H9 (cell line): ENCODE results near the gene EEF1AKMT2. TPM values are rescaled to one million over a fixed set of nuclear protein-coding genes. Genes with fewer than 3 reads are reported as not detected.

Experiments
- DNase-seq: peaks from one replicate; pipeline ENCODE4 v3.0.0-alpha.2; 2017
- H2AFZ ChIP-seq: one replicate; pipeline ENCODE4 v1.6.1; 2013; ENCODE audit warnings: mild to moderate bottlenecking, low read length, control low read depth, moderate library complexity
- H2AK5ac ChIP-seq: 2 replicates; pipeline ENCODE4 v1.6.1; 2013; ENCODE audit warnings: low read length, control low read depth, mixed read lengths; ENCODE audit not compliant: insufficient read length
- H2BK120ac ChIP-seq: one replicate; pipeline ENCODE4 v1.6.1; 2013; ENCODE audit warnings: low read depth, mild to moderate bottlenecking, low read length, control low read depth, inconsistent platforms; ENCODE audit not compliant: poor library complexity, severe bottlenecking
- H2BK12ac ChIP-seq: 2 replicates; pipeline ENCODE4 v1.6.1; 2013; ENCODE audit warnings: low read length, control low read depth, mixed read lengths, low read depth; ENCODE audit not compliant: insufficient read length
- H2BK15ac ChIP-seq: 2 replicates; pipeline ENCODE4 v1.6.1; 2013; ENCODE audit warnings: low read depth, low read length, control low read depth
- H2BK20ac ChIP-seq: one replicate; pipeline ENCODE4 v1.6.1; 2013; ENCODE audit warnings: low read depth, mild to moderate bottlenecking, low read length, control low read depth, inconsistent platforms; ENCODE audit not compliant: poor library complexity, severe bottlenecking
- H2BK5ac ChIP-seq: 2 replicates; pipeline ENCODE4 v1.6.1; 2013; ENCODE audit warnings: low read length, control low read depth, mixed read lengths; ENCODE audit not compliant: insufficient read length
- H3K14ac ChIP-seq: 2 replicates; pipeline ENCODE4 v1.6.1; 2013; ENCODE audit warnings: low read length, control low read depth; ENCODE audit not compliant: insufficient read depth
- H3K18ac ChIP-seq: 2 replicates; pipeline ENCODE4 v1.6.1; 2013; ENCODE audit warnings: low read depth, mild to moderate bottlenecking, mixed read lengths, low read length, control low read depth; ENCODE audit not compliant: insufficient read length
- H3K23ac ChIP-seq: 2 replicates; pipeline ENCODE4 v1.6.1; 2013; ENCODE audit warnings: low read length, control low read depth, mixed read lengths, low read depth; ENCODE audit not compliant: insufficient read length
- H3K23me2 ChIP-seq: 2 replicates; pipeline ENCODE4 v1.6.1; 2013; ENCODE audit warnings: low read depth, mild to moderate bottlenecking, mixed read lengths, low read length, control low read depth; ENCODE audit not compliant: insufficient read length, poor library complexity, severe bottlenecking
- H3K27ac ChIP-seq: 2 replicates; pipeline ENCODE4 v1.5.1; 2013; ENCODE audit warnings: low read length, control low read depth, mixed read lengths, low read depth; ENCODE audit not compliant: insufficient read length
- H3K27me3 ChIP-seq: 2 replicates; pipeline ENCODE4 v1.6.1; 2013; ENCODE audit warnings: low read length, control low read depth, inconsistent platforms; ENCODE audit not compliant: insufficient read depth
- H3K4ac ChIP-seq: 2 replicates; pipeline ENCODE4 v1.6.1; 2013; ENCODE audit warnings: low read depth, mild to moderate bottlenecking, control low read depth, inconsistent platforms, low read length, moderate library complexity
- H3K4me1 ChIP-seq: 2 replicates; pipeline ENCODE4 v1.6.1; 2013; ENCODE audit warnings: low read length, control low read depth, inconsistent platforms; ENCODE audit not compliant: insufficient read depth
- H3K4me2 ChIP-seq: 2 replicates; pipeline ENCODE4 v1.6.1; 2013; ENCODE audit warnings: low read length, control low read depth, mixed read lengths; ENCODE audit not compliant: insufficient read length, insufficient read depth
- H3K56ac ChIP-seq: 2 replicates; pipeline ENCODE4 v1.6.1; 2013; ENCODE audit warnings: low read depth, mild to moderate bottlenecking, mixed read lengths, low read length, control low read depth; ENCODE audit not compliant: insufficient read length
- H3K79me1 ChIP-seq: 2 replicates; pipeline ENCODE4 v1.6.1; 2013; ENCODE audit warnings: low read depth, mild to moderate bottlenecking, moderate library complexity, low read length, control low read depth, inconsistent platforms; ENCODE audit not compliant: insufficient read depth, poor library complexity, severe bottlenecking
- H3K79me2 ChIP-seq: 2 replicates; pipeline ENCODE4 v1.6.1; 2013; ENCODE audit warnings: low read length, control low read depth, inconsistent platforms; ENCODE audit not compliant: insufficient read depth
- H3K9ac ChIP-seq: 2 replicates; pipeline ENCODE4 v1.6.1; 2013; ENCODE audit warnings: low read length, control low read depth, mixed read lengths; ENCODE audit not compliant: insufficient read length; ENCODE audit errors: extremely low read depth
- H3K9me3 ChIP-seq: one replicate; pipeline ENCODE4 v1.6.1; 2013; ENCODE audit warnings: low read depth, low read length, inconsistent platforms; ENCODE audit not compliant: control insufficient read depth
- H3T11ph ChIP-seq: one replicate; pipeline ENCODE4 v1.6.1; 2013; ENCODE audit warnings: mild to moderate bottlenecking, low read length, control low read depth, inconsistent platforms
- H4K20me1 ChIP-seq: one replicate; pipeline ENCODE4 v1.6.1; 2013; ENCODE audit not compliant: control insufficient read depth, insufficient read length, insufficient read depth
- H4K5ac ChIP-seq: 2 replicates; pipeline ENCODE4 v1.6.1; 2013; ENCODE audit warnings: low read depth, mild to moderate bottlenecking, mixed read lengths, low read length, control low read depth; ENCODE audit not compliant: insufficient read length
- H4K8ac ChIP-seq: replicated peaks from 2 replicates; pipeline ENCODE4 v1.6.1; 2013; ENCODE audit warnings: low read length, control low read depth, mixed read lengths, low read depth; ENCODE audit not compliant: insufficient read length
- H4K91ac ChIP-seq: 2 replicates; pipeline ENCODE4 v1.6.1; 2013; ENCODE audit warnings: low read depth, mild to moderate bottlenecking, moderate library complexity, mixed read lengths, low read length, control low read depth; ENCODE audit not compliant: insufficient read length
- H3K27ac Mint-ChIP-seq, 3 experiments: 2 replicates in 2 of 3; 3 replicates in 1 of 3; pipeline ENCODE4 v1.8.0; 2020 to 2021; ENCODE audit warnings: mixed read lengths in 3 of 3, mild to moderate bottlenecking in 1 of 3, moderate library complexity in 1 of 3
- H3K27me3 Mint-ChIP-seq: 2 replicates; pipeline ENCODE4 v1.8.0; 2021; ENCODE audit warnings: low read depth, mild to moderate bottlenecking, moderate library complexity, mixed read lengths
- H3K36me3 Mint-ChIP-seq, 3 experiments: 2 replicates in 2 of 3; 3 replicates in 1 of 3; pipeline ENCODE4 v1.8.0; 2020 to 2021; ENCODE audit warnings: low read depth in 3 of 3, mixed read lengths in 3 of 3; ENCODE audit not compliant: insufficient read depth in 1 of 3
- H3K4me1 Mint-ChIP-seq, 2 experiments: 2 replicates each; pipeline ENCODE4 v1.8.0; 2020; ENCODE audit warnings: mixed read lengths in 2 of 2
- H3K4me3 Mint-ChIP-seq, 2 experiments: 2 replicates in 1 of 2; 3 replicates in 1 of 2; pipeline ENCODE4 v1.8.0; 2020 to 2021; ENCODE audit warnings: mild to moderate bottlenecking in 2 of 2, mixed read lengths in 2 of 2, moderate library complexity in 1 of 2
- H3K9me3 Mint-ChIP-seq, 2 experiments: 2 replicates in 1 of 2; 3 replicates in 1 of 2; pipeline ENCODE4 v1.8.0; 2020; ENCODE audit warnings: mild to moderate bottlenecking in 2 of 2, mixed read lengths in 2 of 2, moderate library complexity in 1 of 2
- WGBS: extraction: QIAGEN DNeasy Blood & Tissue Kit; methylation state at CpG from one replicate; pipeline ENCODE4 v1.1.7; 2013; ENCODE audit warnings: missing lambda C conversion rate, low lambda C conversion rate, mixed read lengths; ENCODE audit not compliant: insufficient read length; ENCODE audit errors: extremely low coverage; 5-methylcytosine and 5-hydroxymethylcytosine counted together
- total RNA-seq: library from RNA; stranded (reverse); gene quantifications from 2 replicates; pipeline ENCODE4 v1.2.1, GENCODE V29; 2021
- TF ChIP-seq, protein P1 (sequence below): fragments of 200-600 bp; sonication (generic); conservative IDR thresholded peaks from 3 replicates; pipeline ENCODE4 v1.8.0; 2021; ENCODE audit warnings: antibody characterized with exemption, mild to moderate bottlenecking

Gene EEF1AKMT2
- total RNA-seq, 1 experiment from 2014 or later, result 19.0 TPM

DNA sequence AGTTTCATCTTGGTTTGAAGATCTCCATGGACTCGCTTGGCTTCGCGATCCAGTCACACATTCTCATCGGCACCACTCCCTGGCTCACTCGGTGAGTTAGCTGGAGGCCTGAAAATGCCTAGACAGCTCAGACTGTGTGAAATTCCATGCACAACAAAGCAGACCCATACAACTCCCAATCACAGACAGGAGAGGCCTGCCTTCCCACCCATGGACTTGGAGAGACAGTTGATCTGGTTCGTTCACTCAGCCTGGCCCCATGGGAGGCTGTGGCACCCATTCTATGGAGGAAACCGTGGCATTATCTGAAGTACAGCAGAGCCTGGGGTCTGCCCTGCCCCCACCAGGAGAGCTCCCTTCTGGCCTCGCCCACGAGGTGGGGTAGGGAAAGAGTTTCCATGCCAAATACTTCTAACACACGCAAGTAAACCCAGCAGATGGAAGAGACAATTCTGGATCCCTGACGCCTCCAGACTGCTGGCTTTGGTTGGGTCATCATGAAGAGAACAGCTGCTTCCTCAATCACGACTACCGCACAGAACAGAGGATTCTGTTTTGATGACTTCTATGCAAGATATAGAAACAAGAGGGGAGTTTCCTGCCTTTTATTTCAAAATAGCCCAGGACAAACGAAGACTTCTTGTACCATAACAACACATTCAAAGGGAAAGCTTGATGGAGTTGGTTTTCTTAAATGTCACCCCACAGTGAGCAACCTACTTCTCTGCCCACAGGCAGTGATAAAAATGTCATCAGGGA is 63.4 kb downstream of the EEF1AKMT2 start:
- Histone ChIP-seq H3K4ac (no peak overlapping the region), H4K91ac (no peak overlapping the region), H3K79me2 (no peaks in the 10 kb centered on the region), H2BK15ac (no peak overlapping the region), H3K18ac (no peak overlapping the region), H3K4me1 (no peaks in the 10 kb centered on the region), H3K27me3 (no peaks in the 10 kb centered on the region), H3K4me2 (no peak overlapping the region), H3K14ac (no peak overlapping the region), H4K5ac (no peak overlapping the region), H2AK5ac (no peak overlapping the region), H2AFZ (no peak overlapping the region), H3K79me1 (no peaks in the 10 kb centered on the region), H4K20me1 (no peaks in the 10 kb centered on the region), H2BK20ac (no peak overlapping the region), H4K8ac (no peak overlapping the region), H3T11ph (no peak overlapping the region), H3K9ac (no peak overlapping the region), H3K9me3 (no peaks in the 10 kb centered on the region), H2BK5ac (no peak overlapping the region), H2BK120ac (no peak overlapping the region), H3K23me2 (no peaks in the 10 kb centered on the region), H2BK12ac (no peak overlapping the region), H3K56ac (no peak overlapping the region), H3K27ac (no peak overlapping the region), H3K23ac (no peak overlapping the region)
- DNase-seq, result no peak
- Mint-ChIP-seq H3K27ac (no peak overlapping the region), H3K36me3 (peaks cover 0 to 5% (median 0%) of the 10 kb centered on the region in 3 experiments; a peak in 4 of 7 replicates), H3K4me1 (peaks cover 25 to 31% of the 10 kb centered on the region in 2 experiments), H3K27me3 (no peaks in the 10 kb centered on the region), H3K4me3 (no peak overlapping the region), H3K9me3 (no peaks in the 10 kb centered on the region)
- no CpG with 5 or more reads among the region's 14 CpGs for WGBS
- TF ChIP-seq, protein P1, sequence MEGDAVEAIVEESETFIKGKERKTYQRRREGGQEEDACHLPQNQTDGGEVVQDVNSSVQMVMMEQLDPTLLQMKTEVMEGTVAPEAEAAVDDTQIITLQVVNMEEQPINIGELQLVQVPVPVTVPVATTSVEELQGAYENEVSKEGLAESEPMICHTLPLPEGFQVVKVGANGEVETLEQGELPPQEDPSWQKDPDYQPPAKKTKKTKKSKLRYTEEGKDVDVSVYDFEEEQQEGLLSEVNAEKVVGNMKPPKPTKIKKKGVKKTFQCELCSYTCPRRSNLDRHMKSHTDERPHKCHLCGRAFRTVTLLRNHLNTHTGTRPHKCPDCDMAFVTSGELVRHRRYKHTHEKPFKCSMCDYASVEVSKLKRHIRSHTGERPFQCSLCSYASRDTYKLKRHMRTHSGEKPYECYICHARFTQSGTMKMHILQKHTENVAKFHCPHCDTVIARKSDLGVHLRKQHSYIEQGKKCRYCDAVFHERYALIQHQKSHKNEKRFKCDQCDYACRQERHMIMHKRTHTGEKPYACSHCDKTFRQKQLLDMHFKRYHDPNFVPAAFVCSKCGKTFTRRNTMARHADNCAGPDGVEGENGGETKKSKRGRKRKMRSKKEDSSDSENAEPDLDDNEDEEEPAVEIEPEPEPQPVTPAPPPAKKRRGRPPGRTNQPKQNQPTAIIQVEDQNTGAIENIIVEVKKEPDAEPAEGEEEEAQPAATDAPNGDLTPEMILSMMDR, result no peak
